HG03025 (cell line): ENCODE data around the gene USP28.
"Not testable (repeated sequence)": the region's sequence is repeated elsewhere in the genome, so short reads cannot be mapped to it uniquely, and the experiment has no call there.

Experiments
- ATAC-seq: cut with Tn5 transposase; IDR thresholded peaks from one replicate; pipeline ENCODE4 v1.9.1; 2021; ENCODE audit warnings: mild to moderate bottlenecking, moderate library complexity; ENCODE audit not compliant: unreplicated experiment, low FRiP score

The USP28 gene

DNA sequence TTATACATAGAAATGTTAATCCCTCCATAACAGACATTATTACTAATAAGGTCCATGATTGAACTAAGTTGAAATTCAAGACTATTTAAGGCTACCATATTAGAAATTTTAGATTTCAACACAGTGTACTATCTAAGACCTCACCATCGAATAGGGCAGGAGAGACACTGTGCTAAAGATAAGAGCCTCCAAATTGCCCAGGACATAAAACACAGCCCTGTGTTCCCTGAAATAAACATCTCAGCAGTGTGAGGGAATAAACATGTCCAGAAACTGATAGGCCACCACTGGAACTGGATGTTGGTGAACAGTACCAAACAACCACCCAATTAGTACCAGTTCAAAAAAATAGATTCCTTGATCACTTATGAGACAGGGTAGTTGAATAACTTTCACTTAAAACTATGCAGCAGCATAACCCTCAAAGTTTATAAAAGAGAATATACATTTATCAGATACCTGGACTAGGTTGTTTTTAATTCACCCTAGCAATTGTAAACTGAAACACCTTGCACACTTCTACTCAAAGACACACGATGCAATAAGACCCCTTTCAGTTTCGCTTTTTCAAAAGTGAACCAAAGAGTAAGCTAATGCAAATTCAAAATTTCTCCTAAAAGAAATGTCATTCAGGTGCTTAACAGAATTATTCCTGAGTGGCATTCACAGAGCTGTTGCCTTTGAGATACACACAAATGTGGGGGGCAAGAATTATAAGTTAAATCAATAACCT, 34.3 kb downstream of the USP28 start:
- ATAC-seq, result no peak

DNA sequence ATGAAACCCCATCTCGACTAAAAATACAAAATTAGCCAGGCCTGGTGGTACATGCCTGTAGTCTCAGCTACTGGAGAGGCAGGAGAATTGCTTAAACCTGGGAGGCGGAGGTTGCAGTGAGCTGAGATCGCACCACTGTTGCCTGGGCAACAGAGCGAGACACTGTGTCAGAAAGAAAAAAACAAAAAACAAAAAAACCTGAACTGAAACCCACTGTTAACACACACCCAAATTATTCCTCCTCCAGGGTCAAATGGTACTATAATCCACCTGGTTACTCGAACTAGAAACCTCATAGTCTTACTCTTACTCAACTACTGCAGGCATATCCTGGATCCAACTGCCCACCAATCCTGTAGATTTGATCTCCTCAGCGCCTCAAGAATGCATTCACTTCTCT, 35.5 kb downstream of the USP28 start:
- ATAC-seq, result peak; percentile 89

DNA sequence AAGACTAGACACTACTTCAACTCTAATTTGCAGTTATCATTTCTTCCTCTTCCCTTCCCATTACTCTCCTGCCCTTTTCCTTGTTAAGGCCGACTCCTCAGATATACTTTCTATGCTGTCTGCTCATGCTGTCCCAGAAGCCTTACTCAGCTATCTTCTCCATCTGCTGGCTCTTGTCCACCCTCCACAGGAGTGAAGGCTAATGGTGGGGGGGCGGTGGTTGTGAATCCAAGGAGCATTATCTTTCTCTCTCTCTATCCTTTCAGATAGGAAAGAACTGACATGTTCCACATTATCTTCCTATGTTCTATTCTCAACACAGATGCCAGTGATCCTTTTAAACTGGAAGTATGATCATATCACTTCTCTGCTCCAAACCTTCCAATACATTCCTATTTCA, 37.4 kb downstream of the USP28 start:
- ATAC-seq, result no peak

DNA sequence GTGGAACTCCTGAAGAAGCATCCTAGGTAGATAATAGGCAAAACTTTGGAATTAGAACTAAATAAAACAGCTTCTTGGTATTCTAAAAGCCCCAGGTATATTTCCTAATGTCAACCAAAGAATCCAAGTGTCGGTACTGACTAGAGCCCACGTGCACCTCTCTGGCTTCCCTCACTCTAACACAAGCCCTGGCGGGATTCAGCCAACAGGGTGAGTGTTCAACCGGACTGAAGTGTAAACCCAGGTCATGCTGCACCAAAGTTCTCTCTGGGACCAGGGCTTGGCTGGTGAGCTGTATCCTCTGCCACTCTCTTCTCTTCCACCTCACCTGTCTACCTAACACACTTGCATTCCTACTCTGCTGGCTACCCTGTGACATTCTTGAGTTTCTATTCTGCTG, 40.1 kb downstream of the USP28 start:
- ATAC-seq, result no peak

DNA sequence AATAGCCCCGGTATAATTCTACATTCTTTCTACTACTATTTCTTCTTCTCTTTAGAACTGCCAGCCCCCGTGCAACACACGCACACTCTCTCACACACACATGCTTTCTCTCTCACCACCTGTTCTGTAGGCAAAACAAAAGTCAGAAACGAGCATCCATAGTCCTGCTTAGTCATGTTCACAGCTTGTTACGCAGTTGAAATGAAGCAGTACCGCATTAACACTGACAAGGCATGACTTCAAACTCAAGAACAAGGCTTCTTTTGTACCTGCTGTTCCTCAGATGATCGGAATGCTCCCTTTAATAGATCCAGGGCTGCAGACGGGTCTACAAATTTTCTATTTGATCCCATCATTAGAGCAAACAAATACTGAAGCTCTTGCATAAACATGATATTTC, 42.2 kb downstream of the USP28 start:
- ATAC-seq, result no peak

DNA sequence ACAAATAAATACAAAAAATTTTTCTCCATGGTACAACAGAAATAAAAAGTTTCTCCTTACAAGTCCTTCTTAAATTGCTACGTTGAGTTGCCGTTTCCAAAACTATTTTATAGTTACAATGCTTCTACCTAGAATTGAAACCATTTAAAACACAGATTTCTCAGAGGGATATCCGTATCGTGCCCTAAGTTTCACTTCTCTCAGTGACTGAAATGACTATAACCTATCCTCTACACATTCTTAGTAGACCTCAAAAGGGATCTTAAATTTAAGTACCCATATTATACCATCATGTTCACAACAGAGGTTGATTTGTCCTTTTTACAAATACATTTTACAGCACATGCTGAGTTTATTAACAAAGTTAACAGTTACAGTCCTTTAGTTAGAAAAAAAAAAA, 44.1 kb downstream of the USP28 start:
- ATAC-seq, result peak; percentile 81

DNA sequence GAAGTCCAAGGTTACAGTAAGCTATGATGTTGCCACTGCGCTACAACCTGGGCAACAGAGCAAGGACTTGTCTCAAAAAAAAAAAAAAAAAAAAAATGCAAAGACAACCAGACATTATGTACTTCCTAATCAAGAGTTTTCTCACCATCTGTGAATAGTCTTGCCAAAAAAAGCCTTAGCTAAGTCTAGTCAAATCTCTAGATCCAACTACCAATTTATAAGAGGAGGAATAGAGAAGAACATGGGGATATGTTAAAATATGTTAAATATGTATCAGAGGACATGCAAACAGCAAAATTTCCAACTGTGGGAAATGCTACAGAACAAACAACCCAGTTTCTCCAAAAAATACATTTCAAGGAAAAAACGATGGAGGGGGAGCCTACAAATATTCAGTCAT, 45.6 kb downstream of the USP28 start:
- ATAC-seq, result no peak

DNA sequence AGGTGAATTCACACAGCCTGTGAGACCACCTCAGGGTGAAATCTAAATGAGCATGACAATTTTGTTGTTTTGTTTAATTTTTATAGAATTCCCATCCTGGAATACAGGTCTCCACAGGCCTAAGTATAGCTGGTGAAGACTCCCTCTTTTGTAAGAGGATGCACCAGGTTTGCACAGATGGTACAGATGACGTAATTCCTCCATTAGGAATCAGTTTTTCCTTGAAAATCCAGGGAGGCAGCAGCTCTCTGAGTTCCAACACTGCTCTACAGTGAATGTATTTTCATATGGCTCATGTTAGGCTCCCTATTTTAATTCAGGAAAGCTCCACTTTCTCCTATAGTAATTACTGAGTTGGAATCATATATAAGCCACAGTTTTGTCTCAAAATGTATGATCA, 47.2 kb downstream of the USP28 start:
- ATAC-seq, result no peak

DNA sequence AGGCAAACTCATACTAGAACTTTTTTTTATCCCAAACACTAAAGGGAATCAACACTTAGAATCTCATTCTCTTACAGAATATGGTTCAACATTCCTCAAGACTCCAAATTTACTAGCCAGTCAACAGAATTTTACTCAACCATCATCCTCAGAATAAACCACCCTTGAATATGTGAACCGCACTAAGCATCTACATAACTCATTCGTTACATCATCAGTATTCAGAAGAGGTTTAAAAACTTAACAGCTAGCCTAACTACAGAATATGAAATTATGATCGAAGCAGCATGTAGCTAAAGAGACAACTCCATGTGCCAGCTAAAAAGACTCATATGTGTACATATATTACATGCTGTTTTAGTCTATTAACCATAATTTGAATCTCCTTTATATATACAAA, 47.9 kb downstream of the USP28 start:
- no peak for ATAC-seq

DNA sequence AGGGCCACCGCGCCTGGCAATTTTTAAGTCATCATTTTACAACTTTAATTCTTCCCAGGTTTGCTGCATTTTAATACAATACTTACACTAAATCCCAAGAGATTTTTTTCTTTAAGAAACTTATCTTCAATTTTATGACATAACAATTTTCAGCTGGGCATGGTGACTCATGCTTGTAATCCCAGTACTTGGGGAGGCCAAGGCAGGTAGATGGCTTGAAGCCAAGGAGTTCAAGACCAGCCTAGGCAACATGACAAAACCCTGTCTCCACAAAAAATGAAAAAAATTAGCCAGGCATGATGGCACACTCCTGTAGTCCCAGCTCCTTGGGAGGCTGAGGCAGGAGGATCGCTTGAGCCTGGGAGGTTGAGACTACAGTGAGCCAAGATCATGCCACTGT, 56.9 kb downstream of the USP28 start:
- ATAC-seq, result no peak

DNA sequence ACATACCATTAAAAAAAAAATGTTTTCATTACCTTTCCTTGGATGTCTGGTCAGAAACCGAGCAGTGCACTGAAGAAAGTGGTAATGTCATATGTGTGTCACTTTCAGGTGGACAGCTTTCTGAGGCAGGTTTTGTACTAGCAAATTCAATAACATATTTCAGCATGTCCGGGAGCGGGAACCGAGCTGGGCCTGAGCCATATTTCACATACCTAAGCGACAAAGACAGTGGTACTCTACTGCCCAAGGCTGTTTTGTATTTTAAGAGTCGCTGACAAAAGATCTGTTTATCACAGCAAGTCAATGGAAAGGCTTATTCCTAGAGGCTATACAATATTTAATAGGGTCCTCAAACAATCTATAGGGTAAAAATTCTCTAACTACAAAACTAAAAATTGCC, 57.7 kb downstream of the USP28 start:
- no peak for ATAC-seq

DNA sequence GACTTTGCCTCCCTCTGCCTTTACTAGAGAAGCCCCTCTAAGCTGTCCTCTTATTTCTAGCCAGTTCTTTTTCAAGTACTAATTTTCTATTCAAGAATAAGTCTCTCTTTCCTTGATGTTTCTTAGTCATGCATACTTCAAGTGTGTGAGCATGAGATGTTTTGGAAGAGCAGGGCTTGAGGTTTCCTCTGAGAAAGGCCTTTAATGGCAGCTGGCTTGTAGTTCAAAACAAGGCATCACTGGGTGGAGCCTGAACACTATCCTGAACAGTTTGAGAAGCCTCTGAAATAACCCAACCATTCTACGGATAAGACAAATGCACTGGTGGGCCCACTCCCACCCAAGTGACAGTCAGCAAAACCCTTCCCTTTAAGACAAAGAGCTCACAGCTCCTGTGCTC, 58.2 kb downstream of the USP28 start:
- ATAC-seq, result no peak

DNA sequence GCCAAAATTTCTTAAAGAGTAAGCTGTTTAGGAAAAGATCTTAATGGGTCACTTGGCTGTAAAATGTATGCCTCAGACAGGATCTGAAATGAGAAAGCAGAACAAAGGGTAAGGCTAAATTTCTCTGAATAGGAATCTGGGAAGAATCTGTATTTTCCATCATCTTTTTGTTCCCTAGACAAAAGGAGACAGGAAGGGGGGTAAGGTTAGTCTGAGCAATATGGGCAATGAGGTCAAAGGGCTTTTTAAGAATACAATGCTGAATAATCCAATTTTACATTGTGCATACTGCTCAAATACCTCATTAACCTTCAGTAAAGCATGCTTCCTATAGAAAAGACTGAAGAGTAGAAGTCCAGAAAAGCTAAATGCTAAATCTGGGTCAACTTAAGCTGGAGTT, 61.2 kb downstream of the USP28 start:
- no peak for ATAC-seq

DNA sequence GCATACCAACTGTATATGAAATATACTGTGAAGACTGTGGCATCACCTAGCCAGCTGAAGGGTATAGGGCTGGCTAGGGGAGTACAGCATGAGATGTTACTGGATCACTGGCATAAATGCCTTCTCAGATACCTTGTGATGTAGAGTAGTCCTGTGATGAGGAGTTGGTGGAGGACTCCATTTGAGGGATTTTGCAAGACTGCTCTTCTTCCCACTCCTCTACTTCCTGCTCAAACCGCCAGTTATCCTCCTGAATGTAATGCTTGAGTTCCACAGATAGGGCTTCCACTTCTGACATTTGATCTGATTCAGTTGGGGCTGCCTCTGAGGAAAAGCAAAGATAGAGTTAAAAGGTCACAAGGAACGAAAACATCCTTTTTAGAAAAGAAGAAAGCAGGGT, 66.4 kb downstream of the USP28 start:
- no peak for ATAC-seq

DNA sequence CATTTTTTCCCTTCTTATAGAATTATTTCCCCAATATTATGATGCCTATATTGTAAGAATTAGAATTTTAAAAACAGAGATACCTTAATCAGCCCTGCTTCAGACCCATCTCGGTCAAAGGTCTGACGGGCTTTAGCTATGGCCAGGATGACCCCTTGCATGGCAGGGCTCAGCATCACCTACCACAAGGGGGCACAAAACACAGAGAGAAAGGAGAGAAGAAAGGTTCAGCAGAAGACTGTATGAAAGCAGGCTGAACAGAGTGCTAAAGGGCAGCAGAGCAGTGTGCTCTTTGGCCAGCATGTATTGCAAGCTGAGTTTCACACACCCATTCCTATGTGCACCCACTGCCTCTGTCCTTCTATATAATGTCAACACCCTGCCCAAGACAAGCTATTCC, 69.0 kb downstream of the USP28 start:
- peak; percentile 63 for ATAC-seq

DNA sequence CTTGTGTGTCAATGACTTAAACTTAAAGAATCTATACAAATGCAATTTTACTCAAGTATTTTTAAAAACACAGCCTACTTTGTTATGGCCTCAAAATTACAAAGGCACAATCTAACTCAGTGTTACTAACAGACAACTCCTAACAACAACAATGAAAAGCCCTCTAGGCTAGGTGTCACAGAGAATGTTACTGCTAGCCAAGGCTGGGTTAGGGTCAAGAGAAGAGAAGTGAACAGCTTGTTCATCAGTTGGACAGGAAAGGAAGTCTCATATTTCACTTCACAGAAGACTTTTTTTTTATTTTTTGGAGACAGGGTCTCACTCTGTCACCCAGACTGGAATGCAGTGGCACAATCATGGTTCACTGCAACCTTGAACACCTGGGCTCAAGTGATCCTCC, 69.7 kb downstream of the USP28 start:
- ATAC-seq, result no peak

DNA sequence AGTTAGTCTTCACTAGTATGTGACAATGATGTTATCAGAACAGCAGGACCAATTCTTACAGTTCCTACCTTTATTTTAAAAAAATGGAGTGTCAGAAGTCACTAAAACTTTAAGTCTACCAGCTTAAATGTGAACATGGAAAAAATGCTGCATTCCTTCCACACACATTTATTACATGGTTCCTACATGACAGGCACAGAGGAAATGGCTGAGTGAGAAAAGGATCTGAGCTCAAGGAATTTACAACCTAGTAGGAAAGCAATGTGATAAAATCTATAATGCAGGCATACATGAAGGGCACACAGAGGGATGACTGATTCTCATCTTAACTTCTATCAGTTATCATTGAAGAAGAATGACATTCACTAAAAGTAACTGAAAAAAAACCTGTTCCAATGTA, 72.8 kb downstream of the USP28 start:
- ATAC-seq, result no peak

DNA sequence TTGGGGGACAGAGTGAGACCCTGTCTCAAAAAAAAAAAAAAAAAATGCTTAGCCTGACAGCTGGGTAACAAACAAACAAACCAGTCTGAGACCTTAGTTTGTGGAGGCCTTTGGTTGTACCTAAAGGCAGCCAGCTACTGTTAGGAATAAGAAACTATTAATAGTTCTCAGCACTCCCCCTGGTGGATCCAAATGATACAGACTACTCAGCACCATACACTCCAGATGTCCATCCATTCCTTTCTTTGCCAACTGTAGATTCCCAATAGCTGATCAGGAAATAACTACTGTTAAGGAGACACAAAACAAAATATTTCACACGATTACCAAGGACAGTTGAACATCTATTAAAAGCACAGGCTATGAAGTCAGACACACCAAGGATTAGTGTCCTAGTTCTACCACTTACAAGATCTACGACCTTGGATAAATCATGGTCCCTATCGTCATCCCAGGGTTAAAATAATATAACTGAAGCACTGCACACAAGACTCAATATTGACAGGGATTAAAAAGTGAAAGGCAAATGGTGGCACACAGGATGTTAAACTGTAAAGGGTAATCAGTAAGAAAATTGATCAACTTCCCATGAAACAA, 78.6 kb downstream of the USP28 start:
- ATAC-seq, result peak; percentile 55

DNA sequence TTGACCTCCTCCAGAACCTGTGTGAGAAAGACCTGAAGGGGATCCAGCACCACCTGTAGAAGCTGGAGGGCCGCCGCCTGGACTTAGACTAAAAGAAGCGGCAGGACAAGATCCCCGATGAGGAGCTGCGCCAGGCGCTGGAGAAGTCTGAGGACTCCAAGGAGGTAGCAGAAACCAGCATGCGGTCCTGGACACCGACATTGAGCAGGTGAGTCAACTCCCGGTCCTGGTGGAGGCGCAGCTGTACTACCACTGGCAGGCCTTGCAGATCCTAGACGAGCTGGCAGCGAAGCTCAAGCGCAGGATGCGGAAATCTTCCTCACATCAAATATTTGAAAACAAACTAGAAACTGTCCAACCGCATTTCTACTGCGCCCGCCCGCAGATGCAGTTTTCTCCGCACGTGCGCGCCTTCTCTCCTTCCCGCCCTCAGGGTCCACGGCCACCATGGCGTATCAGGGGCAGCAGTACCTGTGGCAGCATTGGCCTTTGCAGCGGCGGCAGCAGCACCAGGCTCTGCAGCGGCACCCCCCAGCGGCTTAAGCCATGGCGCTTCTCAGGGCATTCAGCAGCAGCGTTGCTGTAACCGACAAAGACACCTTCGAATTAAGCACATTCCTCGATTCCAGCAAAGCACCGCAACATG, 85.6 kb downstream of the USP28 start:
- no peak for ATAC-seq

DNA sequence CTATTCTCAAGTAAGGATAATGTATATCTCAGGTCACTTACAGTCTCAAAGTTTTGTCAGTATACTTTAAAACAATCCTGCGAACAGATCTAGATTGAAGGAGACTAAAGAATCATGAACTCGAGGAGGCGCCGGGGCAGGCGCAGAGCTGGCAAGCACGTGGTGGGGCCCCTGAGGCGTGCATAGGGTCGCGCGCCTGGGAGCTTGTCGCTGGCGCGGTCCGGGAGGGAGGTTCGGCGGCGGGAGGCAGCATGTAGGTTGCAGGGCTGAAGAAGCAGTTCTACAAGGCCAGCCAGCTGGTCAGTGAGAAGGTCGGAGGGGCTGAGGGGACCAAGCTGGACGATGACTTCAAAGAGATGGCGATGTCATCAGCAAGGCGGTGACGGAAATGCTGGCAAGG, 86.4 kb downstream of the USP28 start:
- ATAC-seq, result not testable (repeated sequence)

DNA sequence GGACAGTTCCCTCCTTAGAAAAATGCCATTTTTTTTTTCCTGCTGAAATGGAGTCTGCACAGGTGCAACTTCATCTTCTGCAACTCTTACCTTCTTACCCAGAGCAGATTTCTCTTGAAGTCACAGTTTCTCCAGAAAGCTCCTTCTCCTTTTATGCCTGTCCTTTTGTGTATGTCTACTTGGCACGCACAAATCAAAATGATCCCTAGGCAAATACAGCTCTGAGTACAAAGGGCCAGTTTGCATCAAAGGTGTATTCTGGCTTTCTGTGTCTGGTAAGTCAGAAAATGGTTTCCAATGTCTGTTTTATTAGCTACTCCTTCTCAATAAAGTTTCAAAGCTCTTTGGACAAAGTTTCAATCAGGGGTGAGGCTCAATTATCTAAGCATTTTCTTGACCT, 93.2 kb downstream of the USP28 start:
- ATAC-seq, result no peak

DNA sequence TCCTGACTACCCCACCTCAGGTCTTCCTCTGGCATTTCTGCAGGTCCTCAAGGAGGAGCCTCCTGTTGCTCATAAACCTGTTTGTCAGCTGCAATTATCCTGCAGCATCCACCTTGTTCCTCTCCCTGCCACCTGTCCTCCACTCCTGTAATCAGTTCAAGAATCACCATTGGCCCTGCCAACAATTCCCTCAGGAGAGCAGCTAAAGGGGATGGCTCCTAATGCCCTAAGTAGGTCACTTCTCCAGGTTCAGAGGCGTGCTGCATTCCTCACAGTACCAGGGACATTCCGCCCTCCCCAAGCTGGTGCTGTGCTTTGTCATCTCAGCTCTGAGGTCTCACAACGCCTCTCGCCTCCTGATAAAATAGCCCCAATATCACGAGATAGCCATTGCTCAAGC, 93.7 kb downstream of the USP28 start:
- ATAC-seq, result no peak
